GM19438 (cell line): ENCODE measurements around the gene UCK1.
"Not testable (repeated sequence)": the region's sequence is repeated elsewhere in the genome, so short reads cannot be mapped to it uniquely, and the experiment has no call there.

Source experiments
- ATAC-seq: cut with Tn5 transposase; IDR thresholded peaks from one replicate; pipeline ENCODE4 v1.9.1; 2021; ENCODE audit warnings: low read depth; ENCODE audit not compliant: unreplicated experiment

Gene UCK1

DNA sequence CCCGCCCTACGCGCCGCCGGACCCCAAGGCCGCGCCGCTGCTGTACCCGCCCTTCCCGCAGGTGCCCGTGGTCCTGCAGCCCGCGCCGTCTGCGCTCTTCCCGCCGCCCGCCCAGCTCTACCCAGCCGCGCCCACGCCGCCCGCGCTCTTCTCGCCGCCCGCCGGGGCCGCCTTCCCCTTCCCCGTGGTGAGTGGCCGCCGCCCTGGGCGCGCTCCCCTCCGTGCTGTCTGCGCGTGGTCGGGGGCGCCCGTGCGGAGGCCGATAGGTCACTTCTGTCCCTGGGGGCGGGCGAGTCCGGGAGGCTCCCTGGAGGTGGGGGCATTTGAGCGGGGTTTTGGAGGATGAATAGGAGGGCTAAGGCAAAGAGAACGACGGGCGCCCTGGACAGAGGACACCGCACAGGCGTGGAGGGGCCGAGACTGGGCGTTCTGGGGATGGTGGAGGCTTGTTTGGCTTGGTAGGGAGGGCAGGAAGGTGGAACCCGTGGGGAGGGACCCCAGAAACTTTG lies 23.8 kb upstream of the UCK1 start:
- no peak for ATAC-seq

DNA sequence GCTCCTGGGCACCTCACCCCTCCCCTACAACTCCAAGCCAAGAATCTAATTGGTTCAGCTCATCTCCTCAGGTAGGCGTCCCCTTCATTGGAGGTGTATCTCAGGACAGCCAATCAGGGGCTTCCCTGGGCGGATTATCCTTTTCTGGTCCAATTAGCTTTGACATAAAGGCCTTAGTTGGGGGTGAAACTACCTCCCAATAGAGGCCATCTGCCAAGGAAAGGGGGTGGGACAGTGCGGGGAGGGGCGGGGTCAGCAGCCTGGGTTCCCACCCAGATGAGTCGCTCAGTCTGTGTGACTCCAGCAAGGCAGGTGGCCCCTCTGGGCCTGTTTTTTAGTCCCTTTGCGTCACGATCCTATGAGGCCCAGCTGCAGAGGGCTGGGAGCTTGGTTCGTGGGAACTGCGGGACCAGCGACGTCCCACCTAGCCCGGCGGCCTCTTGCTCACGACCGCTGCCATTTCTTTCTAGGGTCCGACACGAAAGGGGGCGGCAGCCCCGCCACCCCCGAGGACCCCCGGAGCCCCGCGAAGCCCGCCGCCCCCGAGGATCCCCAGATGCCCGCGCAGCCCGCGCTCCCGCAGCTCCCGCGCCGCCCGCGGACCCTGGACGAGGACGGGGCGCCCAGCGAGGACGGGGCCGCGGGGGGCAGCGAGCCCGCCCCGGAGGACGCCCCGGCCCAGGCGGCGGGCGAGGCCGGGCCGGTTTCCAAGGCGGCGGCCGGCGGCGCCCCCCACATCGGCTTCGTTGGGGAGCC lies 23.2 kb upstream of the UCK1 start:
- ATAC-seq, result no peak

DNA sequence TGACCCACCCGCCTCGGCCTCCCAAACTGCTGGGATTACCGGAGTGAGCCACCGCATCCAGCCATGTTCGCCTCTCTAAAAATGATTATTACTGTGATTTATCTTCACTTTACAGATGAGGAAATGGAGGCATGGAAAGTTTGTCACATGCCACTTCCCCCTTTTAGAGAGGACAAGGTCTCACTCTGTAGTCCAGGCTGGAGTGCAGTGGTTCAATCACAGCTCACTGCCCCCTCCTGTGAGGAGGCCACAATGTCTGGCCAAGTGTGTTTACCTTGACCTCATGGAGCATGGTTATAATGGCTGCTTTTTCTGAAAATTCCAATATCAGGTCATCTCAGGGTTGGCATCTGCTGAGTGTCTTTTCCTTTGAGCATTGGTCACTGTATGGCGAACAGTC lies 21.0 kb upstream of the UCK1 start:
- ATAC-seq, result no peak

DNA sequence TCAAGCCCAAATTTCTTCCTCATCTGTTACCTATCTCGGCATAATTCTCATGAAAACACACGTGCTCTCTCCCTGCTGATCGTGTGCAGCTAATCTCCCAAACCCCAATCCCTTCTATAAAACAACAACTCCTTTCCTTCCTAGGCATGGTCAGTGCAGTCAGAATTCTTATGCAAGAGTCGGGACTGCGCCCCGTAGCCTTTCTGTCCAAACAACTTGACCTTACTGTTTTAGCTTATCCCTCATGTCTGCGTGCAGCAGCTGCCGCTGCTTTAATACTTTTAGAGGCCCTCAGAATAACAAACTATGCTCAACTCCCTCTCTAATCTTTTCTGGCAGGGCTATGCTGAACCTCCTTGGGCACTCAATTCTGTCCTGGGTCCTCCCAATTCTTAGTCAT lies 19.4 kb upstream of the UCK1 start:
- ATAC-seq, result not testable (repeated sequence)

DNA sequence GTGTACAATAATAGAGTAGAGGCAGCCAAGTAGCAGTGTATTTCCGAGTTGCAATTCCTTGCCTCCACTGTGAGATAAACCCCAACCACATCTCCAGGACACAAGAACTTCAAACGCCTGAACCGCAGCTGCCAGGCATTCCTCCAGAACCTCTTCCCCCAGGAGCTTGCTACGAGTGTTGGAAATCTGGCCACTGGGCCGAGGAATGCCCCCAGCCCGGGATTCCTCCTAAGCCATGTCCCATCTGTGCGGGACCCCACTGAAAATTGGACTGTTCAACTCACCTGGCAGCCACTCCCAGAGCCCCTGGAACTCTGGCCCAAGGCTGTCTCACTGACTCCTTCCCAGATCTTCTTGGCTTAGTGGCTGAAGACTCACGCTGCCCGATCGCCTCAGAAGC lies 18.1 kb upstream of the UCK1 start:
- not testable (repeated sequence) for ATAC-seq

- no peak for ATAC-seq
Observed at GRCh38 chr9:131546336-131547084, 15.4 kb upstream of the UCK1 start.

DNA sequence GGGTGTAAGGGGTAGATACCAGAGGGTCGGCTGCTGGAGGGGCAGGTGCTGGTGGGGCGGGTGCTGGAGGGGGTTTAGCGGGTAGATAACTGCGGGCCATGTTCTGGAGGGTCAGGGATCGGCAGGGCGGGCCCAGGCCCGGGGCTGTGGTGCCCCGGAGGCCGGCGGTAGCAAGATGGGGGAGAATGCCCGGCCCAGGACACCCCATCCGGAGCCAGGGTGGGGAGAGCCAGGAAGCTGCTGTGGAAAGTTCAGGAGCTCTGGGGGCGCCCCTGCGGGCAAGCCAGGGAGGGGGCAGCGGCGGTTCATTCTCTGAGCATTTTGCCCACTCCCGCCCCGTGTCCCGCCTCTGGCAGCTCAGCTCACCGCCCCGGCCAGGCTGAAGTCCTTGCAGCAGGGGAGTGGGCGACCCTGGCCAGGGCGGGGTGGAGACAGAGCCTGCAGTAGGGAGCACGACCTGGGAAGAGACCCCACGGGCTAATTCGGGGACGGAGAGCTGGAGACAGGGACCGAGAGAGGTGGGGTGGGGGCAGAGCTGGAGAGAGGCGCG lies 14.8 kb upstream of the UCK1 start:
- ATAC-seq, result no peak

DNA sequence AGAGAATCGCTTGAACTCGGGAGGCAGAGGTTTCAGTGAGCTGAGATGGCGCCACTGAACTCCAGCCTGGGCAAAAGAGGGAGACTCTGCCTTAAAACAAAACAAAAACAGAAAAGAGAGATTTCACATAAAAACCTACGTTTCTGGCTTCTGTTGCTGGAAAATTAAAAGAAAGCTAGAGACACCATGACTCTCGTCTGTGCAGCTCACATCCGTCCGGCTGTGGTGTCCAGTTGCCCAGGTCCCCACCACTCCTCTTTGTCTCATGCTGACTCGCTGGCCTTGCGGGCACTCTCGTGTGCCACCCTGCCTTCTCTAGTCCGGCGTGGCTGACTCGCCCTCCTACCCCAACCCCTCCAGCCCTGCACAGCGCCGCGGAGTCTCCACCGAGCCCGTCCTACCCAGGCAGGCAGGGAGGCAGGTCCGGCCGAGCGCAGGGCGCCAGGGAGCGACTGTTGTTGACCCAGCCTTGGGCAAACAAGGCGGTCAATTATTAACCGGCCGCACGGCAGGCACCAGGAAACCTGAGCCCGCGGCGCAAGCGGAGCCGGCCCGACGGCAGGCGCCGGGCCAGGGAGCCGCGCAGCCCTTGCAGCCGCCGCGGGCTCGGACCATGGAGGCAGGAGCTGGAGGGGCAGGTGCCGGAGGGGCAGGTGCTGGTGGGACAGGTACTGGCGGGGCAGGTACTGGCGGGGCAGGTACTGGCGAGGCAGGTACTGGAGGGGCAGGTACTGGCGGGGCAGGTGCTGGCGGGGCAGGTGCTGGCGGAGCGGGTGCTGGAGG lies 14.1 kb upstream of the UCK1 start, which contains the start of gene PRRT1B:
Gene PRRT1B (plus strand): TSS at position 521 of the 783 bp plus-strand sequence. CDS start 93 bp downstream, at position 614.
- ATAC-seq, result no peak

DNA sequence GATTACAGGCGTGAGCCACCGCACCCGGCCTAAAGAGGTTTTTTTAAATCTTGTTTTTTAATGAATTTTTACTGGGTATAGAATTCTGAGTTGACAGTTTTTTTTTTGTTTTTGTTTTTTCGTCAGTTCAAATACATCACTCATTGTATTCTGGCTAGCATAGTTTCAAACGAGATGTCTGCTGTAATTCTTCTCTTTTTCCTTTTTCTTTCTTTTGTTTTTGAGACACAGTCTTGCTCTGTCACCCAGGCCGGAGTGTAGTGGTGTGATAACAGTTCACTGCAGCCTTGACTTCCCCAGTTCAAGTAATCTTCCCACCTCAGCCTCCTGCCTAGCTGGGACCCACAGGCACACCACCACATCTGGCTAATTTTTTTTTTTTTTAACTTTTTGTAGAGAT lies 12.1 kb upstream of the UCK1 start:
- ATAC-seq, result no peak

GRCh38 chr9:131539223-131539923 lies 8.3 kb upstream of the UCK1 start:
- no peak for ATAC-seq

DNA sequence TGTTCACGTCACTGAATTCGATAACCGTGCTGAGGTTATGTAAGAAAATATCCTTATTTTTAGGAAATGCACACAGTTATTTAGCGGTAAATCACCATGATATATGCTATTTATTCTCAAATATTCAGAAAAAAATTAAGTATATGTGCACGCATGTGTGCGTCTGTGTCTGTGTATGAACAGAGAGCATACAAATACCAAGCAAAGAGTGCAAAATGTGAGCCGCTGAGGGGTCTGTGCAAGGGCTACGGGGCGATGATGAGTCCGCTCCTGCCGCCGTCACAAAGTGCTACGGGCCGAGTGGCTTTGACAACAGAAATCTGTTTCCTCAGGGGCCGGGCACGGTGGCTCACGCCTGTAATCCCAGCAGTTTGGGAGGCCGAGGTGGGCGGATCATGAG lies 6.9 kb upstream of the UCK1 start:
- ATAC-seq, result no peak

DNA sequence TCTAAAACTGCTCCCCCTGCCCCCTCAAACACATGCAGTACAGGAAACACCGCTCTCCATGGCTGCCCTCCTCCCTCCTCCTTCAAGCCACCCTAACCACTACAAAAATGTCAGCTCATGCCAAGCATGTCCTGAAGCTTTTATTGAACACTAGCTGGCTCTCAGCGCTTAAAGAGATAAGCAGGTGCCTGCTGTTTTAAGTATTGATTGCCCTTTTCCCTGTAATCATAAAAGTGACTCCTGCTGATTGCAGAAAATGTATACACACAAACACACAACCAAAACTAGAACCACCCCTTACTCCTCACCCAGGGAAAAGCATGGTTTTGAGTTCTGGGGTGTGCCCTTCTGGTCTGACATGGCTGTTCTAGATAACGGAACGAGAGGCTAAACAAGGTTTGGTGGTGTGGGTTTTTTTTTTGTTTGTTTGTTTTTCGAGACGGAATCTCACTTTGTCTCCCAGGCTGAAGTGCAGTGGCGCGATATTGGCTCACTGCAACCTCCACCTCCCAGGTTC lies 3.7 kb upstream of the UCK1 start:
- ATAC-seq, result no peak

GRCh38 chr9:131530546-131530919 lies 530 bp downstream of the UCK1 start:
- ATAC-seq, result peak; percentile 31

GRCh38 chr9:131529597-131530545 lies 1.2 kb downstream of the UCK1 start:
- ATAC-seq, result no peak

DNA sequence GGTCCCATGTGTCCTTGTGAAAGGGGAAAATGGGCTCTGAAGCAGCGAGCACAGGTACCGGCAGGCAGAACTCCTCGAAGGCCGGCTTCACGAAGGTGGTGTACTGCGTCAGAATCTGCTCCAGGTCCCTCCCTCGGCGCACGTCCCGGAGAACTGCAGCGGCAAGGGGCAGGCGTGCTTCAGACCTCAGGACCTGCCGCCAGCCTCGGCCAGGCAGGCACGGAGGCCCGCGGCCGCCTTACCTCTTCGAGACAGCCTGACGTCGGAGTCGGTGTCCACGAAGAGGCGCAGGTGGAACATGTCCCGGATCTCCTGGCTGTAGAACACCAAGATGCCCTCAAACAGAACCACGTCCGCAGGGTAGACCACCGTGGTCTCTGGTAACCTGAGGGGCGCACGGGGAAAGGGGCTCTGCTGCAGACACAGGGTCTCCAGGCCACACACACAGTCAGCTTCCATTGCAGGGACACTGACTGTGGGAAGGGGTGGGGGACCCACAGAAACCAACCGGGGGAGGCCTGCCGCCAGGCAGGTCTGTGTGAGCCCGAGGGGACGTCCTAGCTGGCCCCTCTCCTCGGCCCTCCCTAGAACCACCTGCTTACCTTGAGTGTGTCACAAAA lies 2.1 kb downstream of the UCK1 start:
- ATAC-seq, result no peak

GRCh38 chr9:131528186-131528585 lies 2.9 kb downstream of the UCK1 start:
- no peak for ATAC-seq

DNA sequence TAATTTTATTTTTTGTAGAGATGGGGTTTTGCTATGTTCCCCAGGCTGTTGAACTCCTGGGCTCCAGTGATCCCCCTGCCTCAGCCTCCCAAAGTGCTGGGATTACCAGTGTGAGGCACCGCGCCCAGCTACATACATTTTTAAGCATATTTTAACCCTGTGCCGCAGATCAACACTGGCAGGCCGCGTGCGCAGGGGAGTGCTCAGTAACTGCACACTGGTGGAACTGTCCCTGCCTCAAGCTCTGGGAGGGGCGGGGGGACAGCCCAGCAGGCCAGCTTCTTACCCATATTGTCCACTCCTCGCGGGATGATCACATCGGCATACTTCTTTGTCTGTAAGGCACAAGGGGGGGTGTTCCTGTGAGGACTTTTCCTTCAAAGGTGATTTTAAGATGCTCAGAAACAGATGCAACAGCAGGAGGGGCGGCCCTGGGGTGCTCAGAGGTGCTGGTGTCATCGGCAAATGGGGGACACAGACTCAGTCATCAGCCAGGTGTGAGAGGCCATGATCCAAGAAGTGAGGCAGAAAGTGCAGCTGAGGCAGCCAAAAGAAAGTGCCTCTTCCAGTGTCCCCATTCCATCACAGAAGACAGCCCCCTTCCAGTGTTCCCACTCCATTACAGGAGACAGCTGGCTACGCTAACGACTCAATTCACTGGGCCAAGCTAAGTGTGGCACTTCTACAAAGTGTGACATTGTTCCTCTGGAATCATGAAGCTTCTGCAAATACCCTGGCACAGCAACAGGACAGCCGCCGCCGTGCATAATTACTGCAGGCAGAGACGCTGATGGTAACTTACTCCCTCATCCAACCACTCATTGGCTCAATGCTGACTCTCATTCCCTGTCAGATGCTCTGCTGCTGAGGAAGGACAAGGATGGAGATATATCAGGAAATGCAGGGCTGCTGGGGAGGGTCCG lies 5.2 kb downstream of the UCK1 start:
- ATAC-seq, result no peak
